CD4-positive, alpha-beta T cell (primary cell): ENCODE data around the gene MASP1. TPM values are rescaled to one million over a fixed set of nuclear protein-coding genes. Genes with fewer than 3 reads are reported as not detected.

Source experiments
- ATAC-seq: fragments of 200-7000 bp; cut with Tn5 transposase; one replicate; pipeline ENCODE4 v1.10.0; 2022; ENCODE audit warnings: mild to moderate bottlenecking; ENCODE audit not compliant: poor library complexity
- CTCF ChIA-PET: fragments of 350-600 bp; sonication (Branson Sonifier 250); formaldehyde crosslinking; loops from one replicate; lab custom pipeline; 2021; ENCODE audit warnings: antibody characterized with exemption, inconsistent platforms; lab: Charles Lee
- POLR2A ChIA-PET: fragments of 350-600 bp; sonication (Branson Sonifier 250); formaldehyde crosslinking; loops from one replicate; lab custom pipeline; 2021; ENCODE audit warnings: antibody characterized with exemption, inconsistent platforms; lab: Charles Lee
- DNase-seq, 14 experiments: peaks; one replicate each; pipeline ENCODE4 v3.0.0-alpha.2; 2013 to 2020; ENCODE audit warnings: mixed read lengths in 2 of 14
- H3K27ac ChIP-seq, 2 donors: one replicate each; pipeline versions ENCODE4 v1.5.1 to v1.7.0; 2013; ENCODE audit warnings: low read length in 2 of 2, low read depth in 1 of 2, mild to moderate bottlenecking in 1 of 2
- H3K27me3 ChIP-seq, 2 experiments: 1 replicate in 1 of 2; 2 replicates in 1 of 2; pipeline versions ENCODE4 v1.6.1 to v1.7.0; 2013; ENCODE audit warnings: low read length in 2 of 2, control low read depth in 1 of 2, mild to moderate bottlenecking in 1 of 2, moderate library complexity in 1 of 2; ENCODE audit not compliant: insufficient read depth in 2 of 2, control insufficient read depth in 1 of 2
- H3K36me3 ChIP-seq: one replicate; pipeline ENCODE4 v1.6.1; 2013; ENCODE audit warnings: low read length, control low read depth; ENCODE audit not compliant: insufficient read depth
- H3K4me1 ChIP-seq: one replicate; pipeline ENCODE4 v1.6.1; 2013; ENCODE audit warnings: low read length, control low read depth; ENCODE audit not compliant: insufficient read depth
- H3K4me3 ChIP-seq: one replicate; pipeline ENCODE4 v1.5.1; 2013; ENCODE audit warnings: mild to moderate bottlenecking, low read length, moderate library complexity
- H3K9me3 ChIP-seq, 2 experiments: 1 replicate in 1 of 2; 2 replicates in 1 of 2; pipeline versions ENCODE4 v1.6.1 to v1.7.0; 2013; ENCODE audit warnings: low read length in 2 of 2, mild to moderate bottlenecking in 2 of 2, control low read depth in 1 of 2, moderate library complexity in 1 of 2; ENCODE audit not compliant: control insufficient read depth in 1 of 2, insufficient read depth in 1 of 2
- H3K27ac Mint-ChIP-seq: one replicate; pipeline ENCODE4 v1.8.0; 2020; ENCODE audit warnings: mixed read lengths
- H3K27me3 Mint-ChIP-seq: one replicate; pipeline ENCODE4 v1.8.0; 2021; ENCODE audit warnings: mixed read lengths
- H3K36me3 Mint-ChIP-seq: one replicate; pipeline ENCODE4 v1.8.0; 2021; ENCODE audit warnings: low read depth, mixed read lengths
- H3K4me1 Mint-ChIP-seq: one replicate; pipeline ENCODE4 v1.8.0; 2021; ENCODE audit warnings: low read depth, mixed read lengths
- H3K4me3 Mint-ChIP-seq: one replicate; pipeline ENCODE4 v1.8.0; 2020; ENCODE audit warnings: mild to moderate bottlenecking, mixed read lengths
- H3K9me3 Mint-ChIP-seq: one replicate; pipeline ENCODE4 v1.8.0; 2020; ENCODE audit warnings: mixed read lengths
- CTCF ChIP-seq: fragments of 200-600 bp; IDR thresholded peaks from one replicate; pipeline ENCODE4 v1.8.0; 2022; ENCODE audit warnings: antibody characterized with exemption, mild to moderate bottlenecking
- intact Hi-C, 2 experiments: fragments of 100-400 bp; cut with DNase I in 1 of 2; cut with micrococcal nuclease in 1 of 2; formaldehyde crosslinking; loops; one replicate each; pipeline versions ENCODE4 v1.15.1 to v1.9.0; 2023 to 2025; cut with DNase I, micrococcal nuclease
- total RNA-seq, 174 experiments: library from RNA in 2 of 174; stranded (reverse) in 2 of 174; gene quantifications; one replicate each; pipeline ENCODE4 v1.2.3 and lab custom pipeline; 2021 to 2026

The MASP1 gene
- total RNA-seq, 2 experiments from 2014 or later, result not detected

- TF ChIP-seq CTCF, result no peak
- H3K9me3 Mint-ChIP-seq, result no peaks in the 10 kb centered on the region
- ATAC-seq (no peak), DNase-seq (no peak)
- Histone ChIP-seq H3K27ac (no peak overlapping the region), H3K4me1 (no peaks in the 10 kb centered on the region), H3K9me3 (peaks cover 0 to 3% of the 10 kb centered on the region in 2 experiments), H3K27me3 (no peaks in the 10 kb centered on the region), H3K4me3 (no peak overlapping the region), H3K36me3 (no peaks in the 10 kb centered on the region)
- no peaks in the 10 kb centered on the region for H3K4me1 Mint-ChIP-seq
- no peaks in the 10 kb centered on the region for H3K36me3 Mint-ChIP-seq
- H3K27me3 Mint-ChIP-seq, result peaks cover 5% of the 10 kb centered on the region
- intact Hi-C loops, result no loop called here
- H3K4me3 Mint-ChIP-seq, result no peak overlapping the region
- ChIA-PET CTCF (no interaction called here), POLR2A (interaction anchor here (0.6 kb wide), 1 partner anchor 1375 kb away, joined by 3 read pairs; no protein-coding TSS in a partner anchor)
- H3K27ac Mint-ChIP-seq, result no peak overlapping the region
Measured at GRCh38 chr3:187209491-187209890, 82.0 kb downstream of the MASP1 start.

- peaks cover 0 to 3% of the 10 kb centered on the region in 2 experiments for H3K9me3 ChIP-seq
- Mint-ChIP-seq H3K27me3 (peaks cover 5% of the 10 kb centered on the region), H3K27ac (no peak overlapping the region), H3K36me3 (no peaks in the 10 kb centered on the region), H3K9me3 (no peaks in the 10 kb centered on the region), H3K4me1 (no peaks in the 10 kb centered on the region), H3K4me3 (no peak overlapping the region)
- no peak for TF ChIP-seq CTCF
- H3K27me3 ChIP-seq, result no peaks in the 10 kb centered on the region
- no peaks in the 10 kb centered on the region for H3K4me1 ChIP-seq
- no peak overlapping the region for H3K27ac ChIP-seq
- no peak for DNase-seq
- H3K4me3 ChIP-seq, result no peak overlapping the region
- ATAC-seq, result no peak
- ChIA-PET POLR2A (no interaction called here), CTCF (no interaction called here)
- no peaks in the 10 kb centered on the region for H3K36me3 ChIP-seq
- intact Hi-C loops, result no loop called here
Measured at GRCh38 chr3:187208159-187208558, 83.4 kb downstream of the MASP1 start.

GRCh38 chr3:187207624-187208023, 83.9 kb downstream of the MASP1 start:
- Histone ChIP-seq H3K4me1 (no peaks in the 10 kb centered on the region), H3K36me3 (no peaks in the 10 kb centered on the region), H3K27me3 (no peaks in the 10 kb centered on the region), H3K27ac (no peak overlapping the region), H3K4me3 (no peak overlapping the region), H3K9me3 (peaks cover 0 to 3% of the 10 kb centered on the region in 2 experiments)
- Mint-ChIP-seq H3K9me3 (no peaks in the 10 kb centered on the region), H3K27ac (no peak overlapping the region), H3K27me3 (peaks cover 8% of the 10 kb centered on the region), H3K4me1 (no peaks in the 10 kb centered on the region), H3K4me3 (no peak overlapping the region), H3K36me3 (no peaks in the 10 kb centered on the region)
- ChIA-PET CTCF (no interaction called here), POLR2A (no interaction called here)
- intact Hi-C loops, result no loop called here
- DNase-seq (no peak), ATAC-seq (no peak)
- TF ChIP-seq CTCF, result no peak
